Ovary (tissue), 3 donors: Measurements from ENCODE around the gene CPNE4.

ENCODE experiments used
- CTCF ChIP-seq, 3 donors: fragments of 450-650 bp in 2 of 3; fragments of 200-600 bp in 1 of 3; IDR thresholded peaks; one replicate each; pipeline versions ENCODE4 v1.5.1 to v1.8.0; 2016 to 2022; ENCODE audit warnings: antibody characterized with exemption in 3 of 3, mild to moderate bottlenecking in 1 of 3
- EP300 ChIP-seq: sonication (generic); formaldehyde crosslinking; IDR thresholded peaks from one replicate; pipeline ENCODE4 v1.6.1; 2017; ENCODE audit warnings: antibody characterized with exemption
- POLR2A ChIP-seq: fragments of 450-650 bp; IDR thresholded peaks from one replicate; pipeline ENCODE4 v1.6.1; 2017; ENCODE audit warnings: antibody characterized with exemption, mild to moderate bottlenecking, moderate library complexity
- donor health status: DM: no; HTN: no; CAD: no.

GRCh38 chr3:131505421-131505820, 529.4 kb downstream of the CPNE4 start:
- TF ChIP-seq CTCF (IDR thresholded peaks at IDR 0.05) (no peak), POLR2A (no peak), EP300 (no peak)
